ENCODE measurements around the gene ELFN2.

GRCh38 chr22:37442135-37442534 is 14.9 kb upstream of the ELFN2 start:
- no peak for TF ChIP-seq POLR2A (IDR thresholded peaks at IDR 0.05)
- no peak for TF ChIP-seq CTCF (IDR thresholded peaks at IDR 0.05)
